Ishikawa (cell line): ENCODE results near the gene UHRF1.

ENCODE experiments used
- CEBPB ChIP-seq: IDR thresholded peaks from 2 replicates; pipeline ENCODE4 v1.6.1; 2012
- NFIC ChIP-seq: IDR thresholded peaks from 2 replicates; pipeline ENCODE4 v1.6.1; 2012
- RAD21 ChIP-seq: IDR thresholded peaks from 2 replicates; pipeline ENCODE4 v1.6.1; 2012; ENCODE audit warnings: low read depth

GRCh38 chr19:4922530-4923275 is 13.4 kb downstream of the UHRF1 start:
- no peak for TF ChIP-seq NFIC
- TF ChIP-seq RAD21, result no peak
- TF ChIP-seq CEBPB, result no peak
